Activated CD4-positive, alpha-beta T cell treated with anti-CD3 and anti-CD28 coated beads for 36 hours (primary cell): Measurements from ENCODE around the gene PDZD4. TPM values are rescaled to one million over a fixed set of nuclear protein-coding genes. Genes with fewer than 3 reads are reported as not detected.

Experiments used
- total RNA-seq, 2 experiments: library from RNA; stranded (reverse); gene quantifications; one replicate each; pipeline ENCODE4 v1.2.3, GENCODE V29; 2021

PDZD4 gene
- total RNA-seq, 2 experiments from 2014 or later, result 2.4 to 4.3 TPM

Other genes starting within 250 kb of the PDZD4 start
- gene CCNQ, start 231.4 kb downstream of the PDZD4 start, total RNA-seq, result 10 to 100 TPM; 13.9 to 14.7 TPM
- gene DUSP9, start 183.3 kb downstream of the PDZD4 start, total RNA-seq, result under 1 TPM; 0.12 to 0.14 TPM
- under 1 TPM; 0.30 to 0.71 TPM for gene PNCK, start 156.7 kb downstream of the PDZD4 start, total RNA-seq
- under 1 TPM; 0.39 to 0.58 TPM for gene SLC6A8, start 142.6 kb downstream of the PDZD4 start, total RNA-seq
- gene BCAP31, start 106.2 kb downstream of the PDZD4 start, total RNA-seq, result 100 to 1,000 TPM in 1 of 2 experiments, 10 to 100 TPM in 1; 78.0 to 106 TPM
- 1 to 10 TPM; 4.5 to 4.8 TPM for gene ABCD1, start 105.7 kb downstream of the PDZD4 start, total RNA-seq
- gene PLXNB3, start 66.3 kb downstream of the PDZD4 start, total RNA-seq, result 1 to 10 TPM; 1.6 to 2.4 TPM
- gene SRPK3, start 49.5 kb downstream of the PDZD4 start, total RNA-seq, result not detected
- gene IDH3G, start 36.2 kb downstream of the PDZD4 start, total RNA-seq, result 10 to 100 TPM; 48.8 to 62.4 TPM
- gene SSR4, start 35.9 kb downstream of the PDZD4 start, total RNA-seq, result 100 to 1,000 TPM; 124 to 146 TPM
- under 1 TPM; 0.47 to 0.57 TPM for gene L1CAM, start 55.6 kb upstream of the PDZD4 start, total RNA-seq
- not detected for gene AVPR2, start 74.1 kb upstream of the PDZD4 start, total RNA-seq
- gene ARHGAP4, start 95.7 kb upstream of the PDZD4 start, total RNA-seq, result 100 to 1,000 TPM; 130 to 135 TPM
- gene NAA10, start 104.5 kb upstream of the PDZD4 start, total RNA-seq, result 100 to 1,000 TPM; 108 to 115 TPM
- gene RENBP, start 114.1 kb upstream of the PDZD4 start, total RNA-seq, result 1 to 10 TPM; 6.0 to 8.1 TPM
- gene HCFC1, start 141.3 kb upstream of the PDZD4 start, total RNA-seq, result 100 to 1,000 TPM in 1 of 2 experiments, 10 to 100 TPM in 1; 99.5 to 147 TPM
- gene TMEM187, start 142.2 kb upstream of the PDZD4 start, total RNA-seq, result 1 to 10 TPM; 4.4 to 5.4 TPM
- 10 to 100 TPM; 84.3 to 93.6 TPM for gene IRAK1, start 189.4 kb upstream of the PDZD4 start, total RNA-seq